ENCODE data around the gene CD38.

DNA sequence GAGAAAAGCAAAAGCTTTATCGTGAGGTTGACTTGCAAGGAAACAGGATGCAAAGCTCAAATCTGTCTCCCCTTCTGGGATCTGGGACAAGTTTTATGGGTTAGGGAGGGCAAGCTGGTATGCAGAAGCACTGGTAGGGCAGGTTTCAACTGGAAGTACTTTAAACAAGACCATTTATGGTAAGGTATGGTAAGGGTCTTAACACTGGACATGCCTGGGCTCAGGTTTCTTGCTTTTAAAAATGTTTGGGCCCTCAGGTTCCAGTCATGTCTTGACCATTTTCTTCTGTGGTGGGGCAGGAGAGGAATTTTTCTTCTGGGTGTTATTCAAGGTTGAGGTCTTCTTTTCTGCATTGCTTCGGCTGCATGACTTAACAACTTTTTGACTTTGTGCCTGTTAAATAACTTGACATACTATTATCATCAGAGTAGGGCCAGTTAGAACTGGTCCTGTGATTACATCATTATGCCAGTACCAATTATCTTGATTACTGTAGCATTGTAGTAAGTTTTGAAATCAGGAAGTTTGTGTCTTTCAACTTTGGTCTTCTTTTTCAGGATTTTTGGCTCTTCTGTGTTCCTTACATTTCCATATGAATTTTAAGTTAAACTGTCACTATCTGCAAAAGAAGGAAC is 33.7 kb downstream of the CD38 start:
- TF ChIP-seq, protein P1, sequence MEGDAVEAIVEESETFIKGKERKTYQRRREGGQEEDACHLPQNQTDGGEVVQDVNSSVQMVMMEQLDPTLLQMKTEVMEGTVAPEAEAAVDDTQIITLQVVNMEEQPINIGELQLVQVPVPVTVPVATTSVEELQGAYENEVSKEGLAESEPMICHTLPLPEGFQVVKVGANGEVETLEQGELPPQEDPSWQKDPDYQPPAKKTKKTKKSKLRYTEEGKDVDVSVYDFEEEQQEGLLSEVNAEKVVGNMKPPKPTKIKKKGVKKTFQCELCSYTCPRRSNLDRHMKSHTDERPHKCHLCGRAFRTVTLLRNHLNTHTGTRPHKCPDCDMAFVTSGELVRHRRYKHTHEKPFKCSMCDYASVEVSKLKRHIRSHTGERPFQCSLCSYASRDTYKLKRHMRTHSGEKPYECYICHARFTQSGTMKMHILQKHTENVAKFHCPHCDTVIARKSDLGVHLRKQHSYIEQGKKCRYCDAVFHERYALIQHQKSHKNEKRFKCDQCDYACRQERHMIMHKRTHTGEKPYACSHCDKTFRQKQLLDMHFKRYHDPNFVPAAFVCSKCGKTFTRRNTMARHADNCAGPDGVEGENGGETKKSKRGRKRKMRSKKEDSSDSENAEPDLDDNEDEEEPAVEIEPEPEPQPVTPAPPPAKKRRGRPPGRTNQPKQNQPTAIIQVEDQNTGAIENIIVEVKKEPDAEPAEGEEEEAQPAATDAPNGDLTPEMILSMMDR (IDR thresholded peaks at IDR 0.05; ENCODE audit: low read depth, low read length, poor library complexity, severe bottlenecking), result no peak
- no peak for TF ChIP-seq EZH2phosphoT487 (IDR thresholded peaks at IDR 0.05; ENCODE audit: borderline replicate concordance, low read length)

Data from DOHH2 (cell line).